Suprapubic skin (tissue), 4 donors: ENCODE results near the gene C1orf198.

Experiments
- CTCF ChIP-seq, 2 donors: fragments of 200-600 bp in 1 of 2; fragments of 450-650 bp in 1 of 2; sonication (generic) in 1 of 2; IDR thresholded peaks; one replicate each; pipeline ENCODE4 v1.5.1; 2016 to 2019; ENCODE audit warnings: antibody characterized with exemption in 2 of 2, mild to moderate bottlenecking in 1 of 2, moderate library complexity in 1 of 2
- EP300 ChIP-seq: sonication (generic); formaldehyde crosslinking; IDR thresholded peaks from one replicate; pipeline ENCODE4 v1.6.1; 2017; ENCODE audit warnings: antibody characterized with exemption
- POLR2A ChIP-seq, 2 donors: fragments of 450-650 bp; IDR thresholded peaks; one replicate each; pipeline ENCODE4 v1.6.1; 2017; ENCODE audit warnings: antibody characterized with exemption in 2 of 2, mild to moderate bottlenecking in 2 of 2, moderate library complexity in 2 of 2
- POLR2AphosphoS5 ChIP-seq, 3 donors: sonication (generic); formaldehyde crosslinking; IDR thresholded peaks; one replicate each; pipeline ENCODE4 v1.6.1; 2017; ENCODE audit warnings: antibody characterized with exemption in 3 of 3

- TF ChIP-seq POLR2A (IDR thresholded peaks at IDR 0.05) = no peak
- no peak for TF ChIP-seq CTCF (IDR thresholded peaks at IDR 0.05)
- TF ChIP-seq POLR2AphosphoS5 (IDR thresholded peaks at IDR 0.05) = no peak
- TF ChIP-seq EP300 = no peak
Measured at GRCh38 chr1:230808281-230808872, 59.9 kb downstream of the C1orf198 start.
